PC-9 (cell line): ENCODE measurements around the gene RCBTB1. TPM values are rescaled to one million over a fixed set of nuclear protein-coding genes. Genes with fewer than 3 reads are reported as not detected.

Experiments
- BruUV-seq: library from RNA; stranded (reverse); fragments of 400-500 nt; replicated peaks from 2 replicates; lab custom pipeline; 2021; lab: Mats Ljungman, UMichigan
- CTCF ChIA-PET: fragments of 300-600 bp; sonication (Branson Sonifier 250); formaldehyde crosslinking; loops from one replicate; lab custom pipeline; 2022; ENCODE audit warnings: antibody characterized with exemption; lab: Charles Lee
- POLR2A ChIA-PET: fragments of 300-600 bp; sonication (Branson Sonifier 250); formaldehyde crosslinking; loops from one replicate; lab custom pipeline; 2022; ENCODE audit warnings: antibody characterized with exemption; ENCODE audit not compliant: unreplicated experiment; lab: Charles Lee
- DNase-seq, 2 experiments: peaks; one replicate each; pipeline versions ENCODE4 v3.0.0 to v3.0.0-alpha.2; 2015 to 2022; ENCODE audit warnings: mixed read lengths in 1 of 2
- H2AFZ ChIP-seq: fragments of 200-600 bp; sonication (generic); 2 replicates; pipeline ENCODE4 v1.8.1; 2017; ENCODE audit warnings: antibody characterized with exemption
- H3F3A ChIP-seq: fragments of 200-600 bp; sonication (generic); 2 replicates; pipeline ENCODE4 v1.8.1; 2017; ENCODE audit warnings: antibody characterized with exemption, mild to moderate bottlenecking, low read depth; ENCODE audit not compliant: insufficient read depth
- H3K27ac ChIP-seq: fragments of 200-600 bp; sonication (generic); 2 replicates; pipeline ENCODE4 v1.6.1; 2016; ENCODE audit warnings: mixed run types
- H3K27me3 ChIP-seq: fragments of 200-600 bp; sonication (generic); 2 replicates; pipeline ENCODE4 v1.6.1; 2016; ENCODE audit warnings: low read depth, mixed run types; ENCODE audit not compliant: insufficient read depth
- H3K36me3 ChIP-seq: fragments of 200-600 bp; sonication (generic); 2 replicates; pipeline ENCODE4 v1.6.1; 2016; ENCODE audit warnings: low read depth, mixed run types
- H3K4me1 ChIP-seq: fragments of 200-600 bp; sonication (generic); replicated peaks from 2 replicates; pipeline ENCODE4 v1.6.1; 2016; ENCODE audit warnings: mixed run types; ENCODE audit not compliant: insufficient read depth
- H3K4me2 ChIP-seq: fragments of 200-600 bp; sonication (generic); 2 replicates; pipeline ENCODE4 v1.6.1; 2017; ENCODE audit warnings: mixed run types
- H3K4me3 ChIP-seq: fragments of 200-600 bp; sonication (generic); 2 replicates; pipeline ENCODE4 v1.6.1; 2016; ENCODE audit warnings: mixed run types
- H3K79me2 ChIP-seq: fragments of 200-600 bp; sonication (generic); 2 replicates; pipeline ENCODE4 v1.6.1; 2017; ENCODE audit warnings: low read depth, mixed run types
- H3K9me2 ChIP-seq: fragments of 200-600 bp; sonication (generic); 2 replicates; pipeline ENCODE4 v1.8.1; 2017; ENCODE audit warnings: mild to moderate bottlenecking; ENCODE audit not compliant: insufficient read depth
- H3K9me3 ChIP-seq: fragments of 200-600 bp; sonication (generic); 2 replicates; pipeline ENCODE4 v1.8.1; 2016; ENCODE audit warnings: low read depth; ENCODE audit not compliant: insufficient read depth
- H4K20me1 ChIP-seq: fragments of 200-600 bp; sonication (generic); 2 replicates; pipeline ENCODE4 v1.8.1; 2017; ENCODE audit not compliant: insufficient read depth
- CTCF ChIP-seq: fragments of 200-600 bp; sonication (generic); conservative IDR thresholded peaks from 2 replicates; pipeline ENCODE4 v1.6.1; 2017; ENCODE audit warnings: mixed run types, antibody characterized with exemption, mild to moderate bottlenecking, moderate library complexity
- EZH2 ChIP-seq: fragments of 200-600 bp; sonication (generic); IDR thresholded peaks from 2 replicates; pipeline ENCODE4 v1.8.0; 2017; ENCODE audit warnings: antibody characterized with exemption, low read depth
- intact Hi-C: fragments of 100-400 bp; cut with micrococcal nuclease; formaldehyde crosslinking; loops from one replicate; pipeline ENCODE4 v1.10.0; 2022; ENCODE audit not compliant: unreplicated experiment
- total RNA-seq: library from RNA; stranded (reverse); gene quantifications from 2 replicates; pipeline ENCODE4 v1.2.3, GENCODE V29; 2021

RCBTB1 gene
- total RNA-seq, 1 experiment from 2014 or later, result 16.1 TPM

DNA sequence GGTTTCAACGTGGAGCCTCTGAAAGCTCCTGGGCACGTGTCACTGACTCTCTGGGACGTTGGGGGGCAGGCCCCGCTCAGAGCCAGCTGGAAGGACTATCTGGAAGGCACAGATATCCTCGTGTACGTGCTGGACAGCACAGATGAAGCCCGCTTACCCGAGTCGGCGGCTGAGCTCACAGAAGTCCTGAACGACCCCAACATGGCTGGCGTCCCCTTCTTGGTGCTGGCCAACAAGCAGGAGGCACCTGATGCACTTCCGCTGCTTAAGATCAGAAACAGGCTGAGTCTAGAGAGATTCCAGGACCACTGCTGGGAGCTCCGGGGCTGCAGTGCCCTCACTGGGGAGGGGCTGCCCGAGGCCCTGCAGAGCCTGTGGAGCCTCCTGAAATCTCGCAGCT, 45.2 kb upstream of the RCBTB1 start:
- Histone ChIP-seq H3K36me3 (no peaks in the 10 kb centered on the region), H3K4me2 (no peak overlapping the region), H3F3A (no peaks in the 10 kb centered on the region), H3K9me3 (no peaks in the 10 kb centered on the region), H4K20me1 (no peaks in the 10 kb centered on the region), H3K27ac (no peak overlapping the region), H2AFZ (no peak overlapping the region), H3K9me2 (no peaks in the 10 kb centered on the region), H3K4me3 (no peak overlapping the region), H3K79me2 (no peaks in the 10 kb centered on the region), H3K27me3 (no peaks in the 10 kb centered on the region), H3K4me1 (peaks cover 14% of the 10 kb centered on the region)
- TF ChIP-seq CTCF (no peak), EZH2 (no peak)
- intact Hi-C loops, result no loop called here
- no peak for DNase-seq
- ChIA-PET CTCF (no interaction called here), POLR2A (no interaction called here)
- no TSS peak for BruUV-seq

GRCh38 chr13:49629947-49630346, 44.6 kb upstream of the RCBTB1 start:
- Histone ChIP-seq H3K79me2 (no peaks in the 10 kb centered on the region), H3F3A (no peaks in the 10 kb centered on the region), H3K4me3 (no peak overlapping the region), H3K36me3 (no peaks in the 10 kb centered on the region), H3K27me3 (no peaks in the 10 kb centered on the region), H3K9me2 (no peaks in the 10 kb centered on the region), H3K9me3 (no peaks in the 10 kb centered on the region), H3K27ac (no peak overlapping the region), H4K20me1 (no peaks in the 10 kb centered on the region), H2AFZ (no peak overlapping the region), H3K4me2 (no peak overlapping the region), H3K4me1 (peaks cover 20% of the 10 kb centered on the region)
- CTCF ChIA-PET, result no interaction called here
- POLR2A ChIA-PET, result no interaction called here
- no peak for DNase-seq
- BruUV-seq, result no TSS peak
- intact Hi-C loops, result no loop called here
- TF ChIP-seq CTCF (no peak), EZH2 (no peak)

DNA sequence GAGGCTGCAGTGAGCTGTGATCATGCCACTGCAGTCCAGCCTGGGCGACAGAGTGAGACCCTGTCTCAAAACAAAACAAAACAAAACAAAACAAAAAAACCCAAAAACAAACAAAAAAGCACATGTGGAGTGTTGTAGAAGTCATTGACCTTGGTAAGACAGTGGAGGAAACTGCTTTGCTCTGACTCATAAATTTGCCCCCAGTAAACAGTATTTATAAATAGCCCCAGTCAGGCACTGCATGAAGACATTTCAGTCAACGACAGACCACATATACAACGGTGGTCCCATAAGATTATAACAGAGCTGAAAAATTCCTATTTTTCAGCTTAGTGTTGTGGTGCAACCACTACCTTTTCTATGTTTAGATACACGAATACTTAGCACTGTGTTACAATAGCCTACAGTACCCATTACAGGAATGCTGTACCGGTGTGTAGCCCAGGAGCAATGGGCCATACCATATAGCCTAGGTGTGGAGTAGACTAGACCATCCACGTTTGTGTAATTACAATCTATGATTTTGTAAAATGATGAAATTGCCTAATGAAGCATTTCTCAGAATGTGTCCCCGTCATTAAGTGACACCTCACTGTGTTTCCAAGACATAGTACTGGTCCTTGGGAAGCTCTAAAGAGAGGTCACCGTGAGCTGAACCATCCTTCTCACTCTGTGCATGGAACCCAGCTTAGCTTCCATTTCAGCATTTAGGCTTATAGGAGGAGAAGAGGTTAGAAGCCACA, 44.0 kb upstream of the RCBTB1 start:
- no peak overlapping the region for H3K4me2 ChIP-seq
- H3K4me3 ChIP-seq, result no peak overlapping the region
- no peak for DNase-seq
- TF ChIP-seq EZH2, result no peak
- no peak for TF ChIP-seq CTCF
- intact Hi-C loops, result no loop called here
- CTCF ChIA-PET, result no interaction called here
- H3K27ac ChIP-seq, result no peak overlapping the region
- H3F3A ChIP-seq, result no peaks in the 10 kb centered on the region
- H3K27me3 ChIP-seq, result no peaks in the 10 kb centered on the region
- H2AFZ ChIP-seq, result no peak overlapping the region
- POLR2A ChIA-PET, result no interaction called here
- H3K9me3 ChIP-seq, result no peaks in the 10 kb centered on the region
- H4K20me1 ChIP-seq, result no peaks in the 10 kb centered on the region
- H3K36me3 ChIP-seq, result no peaks in the 10 kb centered on the region
- H3K4me1 ChIP-seq, result peaks cover 21% of the 10 kb centered on the region
- H3K9me2 ChIP-seq, result no peaks in the 10 kb centered on the region
- BruUV-seq, result no TSS peak
- no peaks in the 10 kb centered on the region for H3K79me2 ChIP-seq
